RPMI8226 (cell line): ENCODE results near the gene AGPS.

ENCODE experiments used
- DNase-seq: peaks from one replicate; pipeline ENCODE4 v3.0.0-alpha.2; 2015

AGPS gene

DNA sequence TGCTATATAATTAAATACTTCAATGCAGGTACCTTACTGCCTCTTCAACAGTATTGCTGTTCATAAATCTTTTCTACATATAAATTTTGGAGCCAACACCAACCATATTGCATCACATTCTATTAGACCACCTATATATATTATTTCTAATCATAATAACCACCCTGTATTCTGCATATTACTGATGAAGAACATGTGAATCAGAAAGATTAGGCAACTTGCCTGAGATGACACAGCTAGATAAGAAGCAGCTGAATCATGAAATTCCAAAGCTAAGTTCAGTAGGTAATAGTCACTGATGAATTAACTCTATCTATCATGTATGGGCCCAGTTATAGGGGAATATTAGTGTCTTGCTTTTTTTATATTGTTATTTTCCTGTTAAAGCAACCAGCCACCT is 161.8 kb downstream of the AGPS start:
- no peak for DNase-seq

DNA sequence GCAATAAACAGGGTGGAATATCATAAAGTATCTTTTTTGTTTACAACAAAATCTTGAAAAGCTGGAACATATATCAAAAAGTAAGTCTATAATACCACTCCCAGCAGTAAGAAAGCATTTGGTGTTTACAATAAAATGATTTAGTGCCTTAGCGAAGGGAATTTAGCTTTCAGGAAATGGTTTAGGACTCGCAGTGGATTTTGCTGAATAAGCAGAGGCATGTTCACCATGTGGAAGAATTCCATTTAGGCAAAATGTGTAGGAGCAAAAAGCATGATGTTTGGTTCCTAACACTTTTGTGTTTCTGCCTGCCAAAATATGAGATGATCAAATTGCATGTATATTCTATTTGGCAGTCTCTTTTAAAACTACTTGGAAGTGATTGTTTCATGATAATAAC is 163.6 kb downstream of the AGPS start:
- DNase-seq, result no peak

DNA sequence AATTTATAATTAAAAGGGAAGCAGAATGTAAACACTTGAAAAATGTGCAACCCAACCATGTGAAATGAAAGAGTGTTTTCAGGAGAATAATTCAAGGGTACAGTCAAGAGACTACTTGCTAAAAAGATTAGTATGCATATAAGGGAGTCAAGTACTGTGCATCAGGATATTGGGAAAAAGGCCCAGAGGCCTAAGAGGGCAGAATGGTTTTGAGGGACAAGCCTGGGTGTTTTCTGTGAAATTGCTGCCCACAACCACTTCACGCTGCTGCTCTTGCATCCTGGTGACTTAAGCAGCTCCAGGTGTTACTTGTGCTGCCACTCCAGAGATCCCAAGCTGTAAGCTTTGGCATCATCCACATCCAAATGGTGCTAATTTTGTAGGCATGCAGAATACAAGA is 165.2 kb downstream of the AGPS start:
- DNase-seq, result no peak

DNA sequence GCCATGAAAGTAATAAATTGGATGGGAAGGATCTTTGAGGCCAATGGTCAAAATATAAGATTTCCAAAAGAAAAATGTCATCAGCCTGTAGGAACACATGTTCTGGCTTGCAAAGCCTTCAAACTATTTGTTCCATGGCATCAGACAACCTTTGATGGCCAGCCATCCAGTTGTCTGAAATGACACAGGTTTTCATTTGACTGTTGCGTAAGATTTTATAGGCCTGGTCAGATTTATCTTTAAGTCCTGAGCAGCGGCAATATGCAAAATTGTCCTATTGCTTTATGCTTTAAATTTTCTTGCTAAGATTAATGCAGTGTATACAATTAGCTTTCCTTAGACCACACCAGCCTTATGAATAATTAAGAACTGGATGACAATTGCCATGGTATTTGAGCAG is 167.1 kb downstream of the AGPS start:
- no peak for DNase-seq

DNA sequence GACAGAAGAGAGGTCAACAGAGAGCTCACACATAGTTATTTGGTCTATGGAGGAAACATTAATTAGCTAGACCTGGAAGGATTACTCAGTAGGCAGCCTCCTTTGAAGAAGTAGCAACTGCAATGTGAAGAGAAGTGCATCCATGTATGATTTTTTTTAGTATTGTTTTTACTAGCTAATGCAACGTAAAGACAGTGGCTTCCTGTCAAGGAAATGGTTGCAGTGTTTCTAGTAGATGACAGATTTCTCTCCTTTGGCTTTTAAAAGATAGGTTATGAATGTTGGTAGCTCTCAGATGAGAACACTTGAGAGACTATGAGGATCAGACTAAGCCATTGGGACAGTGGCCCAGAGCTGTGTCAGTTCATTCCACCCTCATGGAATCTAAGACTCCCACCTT is 175.8 kb downstream of the AGPS start:
- DNase-seq, result no peak

DNA sequence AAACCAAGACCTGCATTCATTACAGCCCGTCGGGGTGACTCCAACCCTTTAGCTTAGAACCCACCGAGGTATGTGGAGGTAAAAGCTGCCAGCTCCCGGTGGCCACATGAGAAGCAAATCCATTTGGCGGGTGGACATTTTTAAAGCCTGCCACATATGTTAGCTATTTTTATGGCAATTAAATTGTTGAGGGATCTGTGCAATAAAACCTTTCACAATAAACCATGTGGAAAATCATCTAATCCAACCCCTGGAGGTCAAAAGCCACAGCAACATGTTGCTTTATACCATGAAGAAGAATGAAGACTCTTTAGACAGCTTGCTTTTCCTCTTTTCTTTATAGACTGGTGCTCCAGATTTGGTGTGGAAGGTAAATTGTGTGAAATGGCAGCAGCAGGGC is 176.3 kb downstream of the AGPS start:
- no peak for DNase-seq

DNA sequence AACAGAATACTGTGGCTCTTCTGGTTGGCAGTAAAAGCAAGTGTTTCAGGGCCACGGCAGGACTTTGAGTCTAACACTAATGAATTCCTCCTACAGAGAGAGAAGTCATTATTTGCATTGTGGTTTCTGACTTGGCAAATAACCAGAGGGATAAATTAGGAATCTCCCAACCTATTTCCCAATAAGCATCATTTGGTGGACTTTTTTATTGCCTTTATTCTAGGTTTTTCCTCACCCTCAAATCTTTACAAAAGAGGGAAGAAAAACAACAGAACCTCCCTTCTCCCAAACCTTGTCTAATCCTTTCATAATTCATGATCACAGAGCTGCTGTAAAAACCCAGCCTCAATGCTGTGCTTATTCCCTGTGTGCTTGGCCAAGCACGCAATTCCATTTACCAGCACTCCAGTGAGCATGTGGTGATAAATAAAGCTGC is 179.7 kb downstream of the AGPS start:
- no peak for DNase-seq

DNA sequence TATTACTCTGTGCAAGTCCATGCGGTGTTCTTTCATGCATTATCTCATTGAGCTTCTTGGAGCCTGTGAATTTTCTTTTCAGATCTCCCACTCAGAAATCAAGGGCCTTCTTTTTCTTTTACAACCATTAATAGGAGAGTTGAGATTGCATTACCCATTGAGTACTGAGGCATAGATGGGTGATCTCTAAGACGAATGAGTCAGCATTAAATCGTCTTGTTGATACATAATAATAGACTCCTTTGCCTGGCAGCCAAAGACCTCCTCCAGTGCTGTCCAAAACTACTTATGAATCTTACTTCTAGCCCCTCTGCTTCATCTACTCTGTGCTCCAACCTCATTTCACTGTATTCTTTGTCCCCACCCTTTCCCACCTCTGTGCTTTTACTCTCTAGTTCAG is 180.5 kb downstream of the AGPS start:
- DNase-seq, result no peak

DNA sequence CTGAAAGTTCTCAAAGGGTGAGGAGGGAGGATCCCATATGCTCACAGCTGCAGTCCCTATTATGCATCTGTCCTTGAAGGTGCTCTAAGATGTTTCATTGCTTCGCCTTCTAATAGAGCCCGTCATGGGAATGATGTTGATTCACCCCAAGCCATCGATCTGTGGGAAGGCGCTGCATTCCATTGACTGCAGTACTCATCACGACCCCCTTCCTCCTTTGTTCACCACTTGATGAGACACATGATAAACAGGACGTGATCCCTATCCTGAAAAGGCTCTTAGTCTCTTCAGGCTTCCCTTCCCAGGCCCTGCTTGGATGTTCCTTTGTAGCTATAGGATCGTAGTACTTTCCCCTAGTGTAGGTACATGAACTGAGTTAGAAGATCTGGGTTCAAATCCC is 181.8 kb downstream of the AGPS start:
- DNase-seq, result no peak

DNA sequence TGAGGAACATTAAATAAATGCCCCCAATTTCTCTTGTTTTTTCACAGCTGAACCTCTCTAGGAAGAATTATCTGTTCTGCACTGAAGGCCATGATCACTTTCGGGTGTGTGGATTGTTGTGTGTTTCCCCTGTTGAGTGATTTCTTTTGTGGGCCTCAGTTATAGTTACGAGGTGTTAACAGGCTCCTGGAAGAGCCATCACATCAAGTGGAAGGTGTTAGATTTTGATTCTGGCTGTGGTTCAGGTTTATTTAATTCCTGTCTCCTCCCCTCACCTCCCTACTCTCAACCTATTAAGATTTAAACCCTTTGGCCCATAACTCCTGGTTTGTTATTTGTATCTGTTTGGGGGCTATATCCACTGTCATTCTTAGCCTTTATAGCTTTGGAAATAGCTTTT is 182.8 kb downstream of the AGPS start:
- no peak for DNase-seq

DNA sequence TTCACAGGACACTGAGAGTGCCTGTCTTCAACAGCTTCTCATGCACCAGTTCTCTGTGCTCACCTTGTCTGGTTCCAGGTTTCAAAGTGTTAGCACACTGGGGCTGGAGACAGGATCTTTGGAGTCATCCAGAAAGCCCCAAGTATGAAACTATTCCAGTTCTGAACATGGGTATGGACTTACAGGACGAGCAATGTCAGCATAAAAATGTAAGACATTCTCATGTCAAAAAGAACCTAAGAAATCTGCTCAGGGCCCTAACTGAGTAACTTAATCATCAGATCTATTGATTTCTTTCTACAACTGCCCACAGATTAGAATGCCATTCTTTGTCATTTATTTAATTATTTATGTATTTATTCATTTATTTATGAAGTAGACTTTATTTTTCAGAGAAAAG is 184.5 kb downstream of the AGPS start:
- no peak for DNase-seq

DNA sequence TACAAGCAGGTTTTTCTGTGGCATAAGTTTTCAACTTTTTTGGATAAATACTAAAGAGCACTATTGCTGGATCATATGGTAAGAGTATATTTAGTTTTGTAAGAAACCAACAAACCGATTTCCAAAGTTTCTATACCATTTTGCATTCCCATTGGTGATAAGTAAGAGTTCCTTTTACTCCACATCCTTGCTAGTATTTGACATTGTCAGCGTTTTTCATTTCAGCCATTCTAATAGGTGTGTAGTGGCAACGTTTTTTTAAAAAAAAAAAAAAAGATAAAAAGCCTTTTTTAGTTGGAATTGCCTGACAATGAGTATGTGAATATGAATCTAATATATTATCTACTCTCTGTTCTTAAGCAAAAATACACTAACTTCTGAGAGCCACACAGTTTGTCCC is 185.9 kb downstream of the AGPS start:
- no peak for DNase-seq

DNA sequence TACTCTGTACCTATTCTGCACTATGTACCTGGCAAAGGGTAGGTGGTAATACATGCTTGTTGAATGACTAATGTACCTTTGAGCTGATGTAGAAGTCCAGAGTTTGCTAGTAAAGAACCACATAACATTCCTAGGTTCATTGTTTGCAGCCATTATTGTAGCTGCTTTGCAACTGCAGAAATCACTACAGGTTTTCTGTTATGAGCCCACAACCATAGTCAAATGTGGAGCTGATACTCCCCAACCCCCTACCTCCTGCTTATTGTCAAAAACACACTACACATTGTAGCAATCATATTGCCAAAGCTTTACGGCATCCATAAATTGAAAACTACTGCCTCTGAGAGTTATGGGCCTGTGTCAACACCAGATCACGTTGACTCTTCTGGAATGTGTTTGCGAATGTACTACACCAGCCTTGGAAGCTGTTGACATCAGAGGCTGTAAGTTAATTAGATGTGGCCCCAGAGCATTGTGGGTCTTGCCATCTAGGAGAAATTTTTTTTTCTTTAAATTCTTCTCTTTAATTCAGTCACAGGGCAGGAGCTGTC is 187.0 kb downstream of the AGPS start:
- DNase-seq, result no peak

DNA sequence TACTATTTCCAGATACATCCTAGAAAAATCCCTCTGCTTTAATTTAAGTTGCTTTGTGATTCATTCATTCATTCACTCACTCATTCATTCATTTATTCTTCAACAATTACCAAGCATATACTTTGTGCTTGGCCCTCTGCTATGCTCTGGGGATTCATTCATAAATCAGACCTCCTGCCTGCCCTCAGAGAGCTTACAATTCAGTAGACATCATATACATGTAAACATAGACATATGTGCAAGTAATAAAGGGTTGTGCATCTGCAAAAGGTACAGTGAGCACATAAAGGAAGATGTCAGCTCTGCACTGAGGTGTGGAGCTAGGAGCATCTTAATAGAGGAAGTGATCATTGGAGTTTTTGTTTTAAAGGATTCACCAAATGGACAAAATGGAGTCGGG is 189.4 kb downstream of the AGPS start:
- DNase-seq, result no peak

DNA sequence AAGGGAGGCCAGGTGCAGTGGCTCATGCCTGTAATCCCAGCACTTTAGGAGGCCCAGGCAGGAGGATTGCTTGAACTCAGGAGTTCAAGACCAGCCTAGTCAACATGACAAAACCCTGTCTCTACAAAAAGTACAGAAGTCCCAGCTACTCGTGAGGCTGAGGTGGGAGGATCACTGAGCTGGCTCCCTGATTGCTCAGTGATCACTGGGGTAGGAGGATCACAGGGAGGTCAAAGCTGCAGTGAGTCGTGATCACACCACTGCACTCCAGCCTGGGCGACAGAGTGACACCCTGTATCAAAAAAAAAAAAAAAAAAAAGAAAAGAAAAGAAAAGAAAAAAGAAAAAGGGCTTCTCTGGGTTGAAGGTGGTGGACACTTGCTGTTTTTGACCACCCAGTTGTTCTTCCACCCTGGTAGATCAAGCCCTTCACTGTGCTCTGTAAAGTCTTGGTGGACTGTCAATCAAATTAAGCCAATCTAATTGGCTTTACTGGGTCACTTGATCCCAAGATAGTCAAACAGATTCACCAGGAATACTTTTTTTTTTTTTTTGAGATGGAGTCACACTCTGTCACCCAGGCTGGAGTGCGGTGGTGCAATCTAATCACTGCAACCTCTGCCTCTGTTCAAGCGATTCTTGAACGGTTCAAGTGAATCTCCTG is 191.6 kb downstream of the AGPS start:
- DNase-seq, result no peak

DNA sequence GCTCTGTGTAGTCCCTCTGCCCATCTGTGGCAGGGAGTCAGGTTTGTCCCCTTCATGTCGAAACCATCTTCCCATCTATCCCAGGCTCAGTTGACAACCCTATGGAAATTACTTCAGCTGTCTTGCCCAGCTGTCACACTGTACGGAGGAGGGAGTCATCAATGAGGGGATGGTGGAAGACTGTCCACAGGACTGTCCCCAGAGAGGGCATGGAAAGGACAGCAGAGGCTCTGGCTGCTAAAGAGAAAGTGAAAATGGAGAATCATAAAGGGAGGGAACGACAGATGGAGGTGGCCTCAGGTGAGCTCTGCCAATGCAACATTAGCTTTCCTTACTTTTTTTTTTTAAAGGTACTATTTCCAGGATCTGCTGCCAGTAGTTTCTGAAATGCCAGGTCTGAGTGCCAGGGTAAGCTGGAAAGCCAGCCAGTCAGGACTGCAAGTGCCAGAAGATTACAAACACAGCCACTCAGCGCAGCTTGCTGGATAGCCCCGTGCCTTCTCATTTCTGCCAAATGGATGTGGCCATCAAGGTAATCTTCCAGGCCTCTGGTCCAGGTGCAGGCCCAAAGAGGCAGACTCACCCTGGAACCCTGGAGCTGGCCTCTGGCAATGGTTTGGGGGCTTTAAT is 192.8 kb downstream of the AGPS start:
- no peak for DNase-seq

DNA sequence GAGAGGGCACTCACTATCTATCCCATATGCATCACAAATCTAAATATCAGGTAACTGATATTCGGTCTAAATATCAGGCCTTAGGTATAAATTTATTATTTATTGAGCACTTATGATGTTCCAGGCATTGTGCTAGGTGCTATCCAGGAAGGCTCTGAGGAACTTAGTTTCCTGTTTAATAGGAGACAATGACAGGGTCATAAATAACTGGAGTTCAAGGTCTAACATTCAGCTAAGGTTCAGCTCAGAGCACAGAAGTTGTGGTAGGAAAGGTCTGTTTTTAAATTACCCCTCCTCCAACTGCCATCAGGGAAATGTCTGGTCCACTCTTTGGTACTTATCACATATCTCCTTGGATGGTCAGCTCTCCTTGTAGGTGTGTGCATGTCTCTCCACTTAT is 193.6 kb downstream of the AGPS start:
- no peak for DNase-seq

DNA sequence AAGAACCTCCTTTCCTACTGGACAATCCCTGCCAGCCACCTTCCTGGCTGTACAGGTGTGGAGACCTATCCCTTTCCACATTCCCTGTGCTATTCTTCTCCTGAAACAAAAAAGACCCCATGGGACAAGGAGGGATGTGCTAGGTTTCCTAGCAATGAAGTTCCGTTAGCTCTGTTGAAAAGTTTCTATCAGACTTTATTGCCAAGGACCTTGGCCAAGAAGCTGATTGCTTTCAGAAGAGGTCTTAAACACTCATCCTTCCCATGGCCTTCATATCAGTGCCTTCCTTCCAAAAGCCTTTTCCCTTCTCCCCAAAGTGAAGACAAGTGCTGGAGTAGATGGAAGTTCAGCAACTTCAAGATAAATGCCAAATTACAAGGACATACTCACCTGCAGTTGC is 194.8 kb downstream of the AGPS start:
- no peak for DNase-seq

DNA sequence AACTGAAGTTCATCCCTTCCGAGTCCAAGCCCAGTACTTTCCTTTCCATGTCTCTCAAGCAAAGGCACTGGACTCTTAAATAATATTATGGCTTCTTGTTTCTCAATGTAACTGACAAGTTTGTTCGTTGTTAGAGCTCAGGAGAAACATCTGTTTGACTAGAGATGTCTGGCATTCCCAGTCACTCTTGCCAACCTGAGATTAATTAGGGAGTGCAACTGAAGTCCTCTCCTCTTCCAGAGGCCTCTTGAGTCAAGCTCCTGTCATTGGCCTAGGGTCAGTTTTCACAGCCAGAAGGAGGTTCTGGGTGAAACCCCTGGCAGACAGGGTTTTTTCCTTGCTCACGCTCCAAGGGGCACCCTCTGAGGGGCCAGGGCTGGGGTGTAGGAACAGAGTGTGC is 196.1 kb downstream of the AGPS start:
- no peak for DNase-seq

DNA sequence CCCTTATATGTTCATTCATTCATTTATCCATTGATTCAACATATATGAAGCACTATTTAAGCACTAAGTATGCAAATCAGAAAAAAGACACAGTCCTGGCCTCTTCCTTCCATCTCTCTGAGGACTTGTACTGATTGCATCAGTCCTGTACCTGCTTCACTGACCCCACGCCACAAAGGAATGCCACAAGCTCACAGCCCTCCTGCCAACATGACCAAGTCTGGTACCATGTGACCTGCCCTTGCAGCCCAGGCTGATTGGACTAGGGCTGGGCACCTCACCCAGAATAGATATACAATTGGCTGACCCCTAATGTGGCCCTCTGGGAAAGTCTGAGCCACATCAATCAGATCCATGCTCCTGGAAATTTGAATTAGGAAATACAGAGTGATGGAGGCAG is 196.6 kb downstream of the AGPS start:
- no peak for DNase-seq

DNA sequence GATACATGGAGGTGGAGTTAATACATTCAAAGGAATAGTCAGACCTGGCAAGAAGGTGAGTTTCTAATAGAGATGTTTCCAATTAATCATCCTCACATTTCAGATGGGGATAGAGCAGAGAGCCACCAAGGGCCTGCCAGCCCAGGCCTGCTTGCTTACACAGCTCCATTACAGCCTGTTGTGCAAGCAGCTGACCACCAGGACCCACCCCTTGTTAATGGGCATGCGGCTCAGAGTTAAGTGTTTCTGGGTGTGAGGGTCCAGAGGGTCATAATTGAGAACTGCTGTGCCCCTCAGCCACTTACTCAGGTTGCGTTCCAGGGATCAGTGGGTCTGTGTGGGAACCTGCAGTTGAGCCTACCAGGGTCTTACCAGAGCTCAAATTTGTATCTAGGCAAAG is 199.8 kb downstream of the AGPS start:
- DNase-seq, result no peak

DNA sequence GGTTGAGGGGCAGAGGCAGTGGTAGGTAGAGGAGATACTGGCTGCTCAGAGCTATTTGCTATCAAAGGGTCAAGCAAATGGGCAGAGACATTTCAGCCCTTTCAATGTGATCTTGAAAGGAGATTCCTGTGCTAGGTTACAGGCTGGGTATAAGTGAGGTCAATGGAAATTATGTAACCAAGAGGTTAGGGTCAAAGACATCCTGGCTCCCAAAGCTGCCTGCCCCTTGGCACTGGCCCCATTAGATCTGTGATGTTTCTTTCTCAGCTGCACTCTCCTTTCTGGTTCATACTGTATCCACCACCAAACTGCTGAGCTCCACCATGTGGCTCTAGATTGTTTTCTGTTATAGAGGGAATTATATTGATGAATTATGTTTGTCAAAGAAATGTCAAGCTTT is 200.4 kb downstream of the AGPS start:
- DNase-seq, result no peak

DNA sequence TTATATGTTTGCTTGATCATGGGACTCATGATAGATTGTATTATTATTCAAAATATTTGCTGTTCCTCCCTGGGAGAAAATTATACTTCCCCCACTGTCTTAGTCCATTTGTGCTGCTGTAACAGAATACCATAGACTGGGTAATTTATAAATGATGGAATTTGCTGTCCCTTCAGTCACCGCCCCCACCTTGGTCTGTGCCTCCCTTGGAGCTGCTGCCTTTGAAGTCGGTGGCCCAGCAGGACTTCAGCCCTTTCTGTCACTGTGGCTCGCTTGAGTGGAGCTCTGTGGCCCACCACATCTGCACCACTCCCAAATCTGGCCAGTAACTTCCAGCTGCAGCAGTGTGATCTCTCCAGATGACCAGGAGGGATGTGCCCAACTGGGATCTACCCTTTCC is 200.8 kb downstream of the AGPS start:
- no peak for DNase-seq
